OCI-M1 (cell line): ENCODE measurements around the gene RIOX2.

ENCODE experiments used
- DNase-seq: peaks from one replicate; lab custom pipeline; 2025; lab: John Stamatoyannopoulos, UW

The RIOX2 gene

GRCh38 chr3:97990624-97991292, 18.5 kb upstream of the RIOX2 start:
- peak; percentile 25 for DNase-seq

- no peak for DNase-seq
These were observed 16.7 kb upstream of the RIOX2 start for GRCh38 chr3:97988784-97989568.

- no peak for DNase-seq
These were observed 15.1 kb upstream of the RIOX2 start for GRCh38 chr3:97987306-97987705.

GRCh38 chr3:97983933-97984491, 11.8 kb upstream of the RIOX2 start:
- DNase-seq: no peak

- DNase-seq: peak; percentile 60
These were observed 9.7 kb upstream of the RIOX2 start for GRCh38 chr3:97981886-97982285.

- DNase-seq: no peak
These were observed 7.4 kb upstream of the RIOX2 start for GRCh38 chr3:97979610-97980009.

- no peak for DNase-seq
These were observed 3.2 kb upstream of the RIOX2 start for GRCh38 chr3:97975466-97975865.

- DNase-seq: no peak
These were observed 2.8 kb upstream of the RIOX2 start for GRCh38 chr3:97974996-97975395.

GRCh38 chr3:97972976-97973375, 745 bp upstream of the RIOX2 start:
- no peak for DNase-seq

- no peak for DNase-seq
These were observed 1.1 kb downstream of the RIOX2 start for GRCh38 chr3:97970956-97971620.

GRCh38 chr3:97970156-97970555, 2.1 kb downstream of the RIOX2 start:
- no peak for DNase-seq

GRCh38 chr3:97969541-97969940, 2.7 kb downstream of the RIOX2 start:
- DNase-seq: no peak

GRCh38 chr3:97968376-97968775, 3.9 kb downstream of the RIOX2 start:
- DNase-seq: no peak

GRCh38 chr3:97967966-97968365, 4.3 kb downstream of the RIOX2 start:
- DNase-seq: no peak

- DNase-seq: no peak
These were observed 11.1 kb downstream of the RIOX2 start for GRCh38 chr3:97960993-97961766.

GRCh38 chr3:97960551-97960950, 11.7 kb downstream of the RIOX2 start:
- DNase-seq: no peak

- no peak for DNase-seq
These were observed 12.4 kb downstream of the RIOX2 start for GRCh38 chr3:97959872-97960271.

GRCh38 chr3:97958796-97959195, 13.4 kb downstream of the RIOX2 start:
- no peak for DNase-seq

- DNase-seq: no peak
These were observed 13.8 kb downstream of the RIOX2 start for GRCh38 chr3:97958396-97958795.

- DNase-seq: no peak
These were observed 14.5 kb downstream of the RIOX2 start for GRCh38 chr3:97957617-97958311.

- no peak for DNase-seq
These were observed 16.2 kb downstream of the RIOX2 start for GRCh38 chr3:97956051-97956450.
